HEK293 (cell line): ENCODE data around the gene DROSHA.

ENCODE experiments used
- BCL11B ChIP-seq: fragments of 450-650 bp; formaldehyde crosslinking; IDR thresholded peaks from 2 replicates; pipeline ENCODE4 v1.5.1; 2016; ENCODE audit warnings: low read depth, missing biosample characterization, missing genetic modification characterization
- EGR2 ChIP-seq: fragments of 450-650 bp; formaldehyde crosslinking; IDR thresholded peaks from 2 replicates; pipeline ENCODE4 v1.5.1; 2016; ENCODE audit warnings: low read depth, missing biosample characterization, missing genetic modification characterization
- PRDM1 ChIP-seq: fragments of 450-650 bp; formaldehyde crosslinking; IDR thresholded peaks from 2 replicates; pipeline ENCODE4; 2016; ENCODE audit warnings: missing biosample characterization, missing genetic modification characterization
- REPIN1 ChIP-seq: fragments of 450-650 bp; formaldehyde crosslinking; IDR thresholded peaks from 2 replicates; pipeline ENCODE4 v1.5.1; 2017; ENCODE audit warnings: missing biosample characterization, missing genetic modification characterization, low read depth
- SCRT1 ChIP-seq: fragments of 450-650 bp; formaldehyde crosslinking; IDR thresholded peaks from 2 replicates; pipeline ENCODE4 v1.5.1; 2016; ENCODE audit warnings: missing biosample characterization, missing genetic modification characterization, borderline replicate concordance
- SETDB1 ChIP-seq: IDR thresholded peaks from one replicate; pipeline ENCODE4 v1.6.1; 2017; ENCODE audit warnings: mild to moderate bottlenecking, low read length, moderate library complexity, mixed read lengths; ENCODE audit not compliant: insufficient read length
- SP3 ChIP-seq: fragments of 450-650 bp; formaldehyde crosslinking; IDR thresholded peaks from 2 replicates; pipeline ENCODE4 v1.5.1; 2016; ENCODE audit warnings: missing biosample characterization, missing genetic modification characterization
- WT1 ChIP-seq: fragments of 450-650 bp; formaldehyde crosslinking; IDR thresholded peaks from 2 replicates; pipeline ENCODE4 v1.5.1; 2016; ENCODE audit warnings: missing biosample characterization, missing genetic modification characterization
- ZBTB49 ChIP-seq: fragments of 450-650 bp; formaldehyde crosslinking; IDR thresholded peaks from 2 replicates; pipeline ENCODE4 v1.5.1; 2016; ENCODE audit warnings: missing biosample characterization, missing genetic modification characterization, low read depth
- ZFHX2 ChIP-seq: fragments of 450-650 bp; formaldehyde crosslinking; conservative IDR thresholded peaks from 2 replicates; pipeline ENCODE4 v1.5.1; 2016; ENCODE audit warnings: missing biosample characterization, missing genetic modification characterization
- ZFP3 ChIP-seq: fragments of 450-650 bp; formaldehyde crosslinking; IDR thresholded peaks from 2 replicates; pipeline ENCODE4 v1.5.1; 2016; ENCODE audit warnings: low read depth, missing biosample characterization, missing genetic modification characterization
- ZFP69B ChIP-seq: fragments of 450-650 bp; formaldehyde crosslinking; IDR thresholded peaks from 2 replicates; pipeline ENCODE4 v1.5.1; 2016; ENCODE audit warnings: missing biosample characterization, missing genetic modification characterization
- ZNF138 ChIP-seq: fragments of 450-650 bp; formaldehyde crosslinking; IDR thresholded peaks from 2 replicates; pipeline ENCODE4 v1.5.1; 2016; ENCODE audit warnings: missing biosample characterization, missing genetic modification characterization, borderline replicate concordance
- ZNF146 ChIP-seq: fragments of 450-650 bp; formaldehyde crosslinking; IDR thresholded peaks from 2 replicates; pipeline ENCODE4 v1.5.1; 2016; ENCODE audit warnings: missing biosample characterization, missing genetic modification characterization
- ZNF157 ChIP-seq: fragments of 450-650 bp; formaldehyde crosslinking; IDR thresholded peaks from 2 replicates; pipeline ENCODE4 v1.5.1; 2016; ENCODE audit warnings: missing biosample characterization, missing genetic modification characterization
- ZNF175 ChIP-seq: fragments of 450-650 bp; formaldehyde crosslinking; IDR thresholded peaks from 2 replicates; pipeline ENCODE4 v1.5.1; 2016; ENCODE audit warnings: missing biosample characterization, missing genetic modification characterization
- ZNF211 ChIP-seq: fragments of 450-650 bp; formaldehyde crosslinking; IDR thresholded peaks from 2 replicates; pipeline ENCODE4 v1.5.1; 2016; ENCODE audit warnings: low read depth, missing biosample characterization, missing genetic modification characterization
- ZNF214 ChIP-seq: fragments of 450-650 bp; formaldehyde crosslinking; IDR thresholded peaks from 2 replicates; pipeline ENCODE4 v1.5.1; 2017; ENCODE audit warnings: missing biosample characterization, mild to moderate bottlenecking, missing genetic modification characterization, borderline replicate concordance
- ZNF239 ChIP-seq: fragments of 450-650 bp; formaldehyde crosslinking; IDR thresholded peaks from 2 replicates; pipeline ENCODE4 v1.5.1; 2016; ENCODE audit warnings: missing biosample characterization, missing genetic modification characterization
- ZNF274 ChIP-seq, 2 experiments: fragments of 200-500 bp in 1 of 2; fragments of 450-650 bp in 1 of 2; sonication (Bioruptor generic) in 1 of 2; formaldehyde crosslinking in 1 of 2; IDR thresholded peaks; 2 replicates each; pipeline versions ENCODE4 v1.5.1 to v1.6.1; 2014 to 2016; ENCODE audit warnings: borderline replicate concordance in 1 of 2, inconsistent platforms in 1 of 2, low read length in 1 of 2, missing biosample characterization in 1 of 2, missing genetic modification characterization in 1 of 2
- ZNF324 ChIP-seq: fragments of 450-650 bp; formaldehyde crosslinking; IDR thresholded peaks from 2 replicates; pipeline ENCODE4 v1.5.1; 2016; ENCODE audit warnings: missing biosample characterization, missing genetic modification characterization
- ZNF391 ChIP-seq: fragments of 450-650 bp; formaldehyde crosslinking; IDR thresholded peaks from 2 replicates; pipeline ENCODE4 v1.5.1; 2016; ENCODE audit warnings: low read depth, missing biosample characterization, missing genetic modification characterization, borderline replicate concordance
- ZNF394 ChIP-seq: fragments of 450-650 bp; formaldehyde crosslinking; IDR thresholded peaks from 2 replicates; pipeline ENCODE4 v1.5.1; 2016; ENCODE audit warnings: missing biosample characterization, missing genetic modification characterization, mild to moderate bottlenecking, moderate library complexity, borderline replicate concordance
- ZNF529 ChIP-seq: fragments of 450-650 bp; formaldehyde crosslinking; IDR thresholded peaks from 2 replicates; pipeline ENCODE4 v1.5.1; 2017; ENCODE audit warnings: missing genetic modification characterization, missing biosample characterization; ENCODE audit not compliant: insufficient replicate concordance
- ZNF544 ChIP-seq: fragments of 450-650 bp; formaldehyde crosslinking; IDR thresholded peaks from 2 replicates; pipeline ENCODE4 v1.5.0; 2017; ENCODE audit warnings: missing biosample characterization, missing genetic modification characterization
- ZNF623 ChIP-seq: fragments of 450-650 bp; formaldehyde crosslinking; IDR thresholded peaks from 2 replicates; pipeline ENCODE4 v1.5.1; 2016; ENCODE audit warnings: missing biosample characterization, missing genetic modification characterization
- ZNF654 ChIP-seq: fragments of 450-650 bp; formaldehyde crosslinking; IDR thresholded peaks from 2 replicates; pipeline ENCODE4 v1.5.1; 2016; ENCODE audit warnings: low read depth, missing biosample characterization, missing genetic modification characterization
- ZNF664 ChIP-seq: fragments of 450-650 bp; formaldehyde crosslinking; IDR thresholded peaks from 2 replicates; pipeline ENCODE4 v1.5.1; 2016; ENCODE audit warnings: missing biosample characterization, missing genetic modification characterization
- ZNF701 ChIP-seq: fragments of 450-650 bp; formaldehyde crosslinking; IDR thresholded peaks from 2 replicates; pipeline ENCODE4 v1.5.1; 2016; ENCODE audit warnings: missing biosample characterization, missing genetic modification characterization
- ZSCAN5A ChIP-seq: fragments of 450-650 bp; formaldehyde crosslinking; IDR thresholded peaks from 2 replicates; pipeline ENCODE4 v1.5.1; 2016; ENCODE audit warnings: missing biosample characterization, missing genetic modification characterization
- TF ChIP-seq, protein P1 (sequence below): fragments of 450-650 bp; formaldehyde crosslinking; IDR thresholded peaks from 2 replicates; pipeline ENCODE4 v1.5.1; 2016; ENCODE audit warnings: missing biosample characterization, missing genetic modification characterization
- TF ChIP-seq, protein P2 (sequence below): fragments of 450-650 bp; IDR thresholded peaks from 2 replicates; pipeline ENCODE4 v1.5.1; 2018; ENCODE audit warnings: missing biosample characterization, mild to moderate bottlenecking, missing genetic modification characterization
- TF ChIP-seq, protein P3 (sequence below): fragments of 450-650 bp; formaldehyde crosslinking; IDR thresholded peaks from 2 replicates; pipeline ENCODE4 v1.5.1; 2016; ENCODE audit warnings: missing biosample characterization, missing genetic modification characterization

Gene DROSHA

DNA sequence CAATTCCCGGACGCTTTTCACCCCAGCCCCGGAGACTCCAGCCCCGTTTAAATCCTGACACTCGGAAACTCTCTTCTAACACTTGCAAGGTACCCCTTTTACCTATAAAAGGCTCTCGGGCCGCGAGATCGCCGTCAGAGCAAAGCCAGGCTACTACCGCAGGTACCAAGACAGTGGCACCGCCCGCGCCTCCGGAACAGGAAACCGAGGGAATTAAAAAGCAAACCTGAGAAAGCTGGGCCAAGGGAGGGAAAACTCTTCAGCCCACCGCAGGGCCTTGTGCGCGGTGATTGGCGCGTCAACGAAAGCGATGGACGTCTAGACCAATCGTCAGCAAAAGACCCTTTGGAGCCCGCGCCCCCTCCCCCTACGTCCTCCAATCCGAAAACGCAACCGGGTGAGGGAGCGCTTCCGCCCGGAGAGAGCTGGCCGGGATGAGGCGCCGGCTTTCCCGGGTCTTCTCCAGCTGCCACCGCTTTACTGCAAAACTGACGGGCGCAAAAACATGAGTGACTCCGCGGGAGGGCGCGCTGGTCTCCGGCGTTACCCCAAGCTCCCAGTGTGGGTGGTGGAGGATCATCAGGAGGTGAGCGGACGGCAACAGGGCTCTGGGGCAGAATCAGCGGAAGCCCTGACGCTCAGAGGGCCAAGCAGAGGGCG, at the start of gene DROSHA, which contains the start of gene C5orf22 (continued):
- TF ChIP-seq, protein P1, sequence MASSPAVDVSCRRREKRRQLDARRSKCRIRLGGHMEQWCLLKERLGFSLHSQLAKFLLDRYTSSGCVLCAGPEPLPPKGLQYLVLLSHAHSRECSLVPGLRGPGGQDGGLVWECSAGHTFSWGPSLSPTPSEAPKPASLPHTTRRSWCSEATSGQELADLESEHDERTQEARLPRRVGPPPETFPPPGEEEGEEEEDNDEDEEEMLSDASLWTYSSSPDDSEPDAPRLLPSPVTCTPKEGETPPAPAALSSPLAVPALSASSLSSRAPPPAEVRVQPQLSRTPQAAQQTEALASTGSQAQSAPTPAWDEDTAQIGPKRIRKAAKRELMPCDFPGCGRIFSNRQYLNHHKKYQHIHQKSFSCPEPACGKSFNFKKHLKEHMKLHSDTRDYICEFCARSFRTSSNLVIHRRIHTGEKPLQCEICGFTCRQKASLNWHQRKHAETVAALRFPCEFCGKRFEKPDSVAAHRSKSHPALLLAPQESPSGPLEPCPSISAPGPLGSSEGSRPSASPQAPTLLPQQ, result no peak; the same call in 1 of the 2 replicates
- TF ChIP-seq SCRT1 (tag by site-specific recombination), result no peak
- no peak for TF ChIP-seq ZBTB49 (tag by site-specific recombination)
- TF ChIP-seq, protein P2, sequence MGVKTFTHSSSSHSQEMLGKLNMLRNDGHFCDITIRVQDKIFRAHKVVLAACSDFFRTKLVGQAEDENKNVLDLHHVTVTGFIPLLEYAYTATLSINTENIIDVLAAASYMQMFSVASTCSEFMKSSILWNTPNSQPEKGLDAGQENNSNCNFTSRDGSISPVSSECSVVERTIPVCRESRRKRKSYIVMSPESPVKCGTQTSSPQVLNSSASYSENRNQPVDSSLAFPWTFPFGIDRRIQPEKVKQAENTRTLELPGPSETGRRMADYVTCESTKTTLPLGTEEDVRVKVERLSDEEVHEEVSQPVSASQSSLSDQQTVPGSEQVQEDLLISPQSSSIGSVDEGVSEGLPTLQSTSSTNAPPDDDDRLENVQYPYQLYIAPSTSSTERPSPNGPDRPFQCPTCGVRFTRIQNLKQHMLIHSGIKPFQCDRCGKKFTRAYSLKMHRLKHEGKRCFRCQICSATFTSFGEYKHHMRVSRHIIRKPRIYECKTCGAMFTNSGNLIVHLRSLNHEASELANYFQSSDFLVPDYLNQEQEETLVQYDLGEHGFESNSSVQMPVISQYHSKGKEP (tag by site-specific recombination), result no peak
- no peak for TF ChIP-seq ZNF138
- no peak for TF ChIP-seq ZNF623
- TF ChIP-seq BCL11B (tag by site-specific recombination), result no peak
- TF ChIP-seq SP3 (tag by site-specific recombination), result peak; percentile 81; the same call in 1 of the 2 replicates
- TF ChIP-seq ZFP69B (tag by site-specific recombination), result no peak
- TF ChIP-seq, protein P3, sequence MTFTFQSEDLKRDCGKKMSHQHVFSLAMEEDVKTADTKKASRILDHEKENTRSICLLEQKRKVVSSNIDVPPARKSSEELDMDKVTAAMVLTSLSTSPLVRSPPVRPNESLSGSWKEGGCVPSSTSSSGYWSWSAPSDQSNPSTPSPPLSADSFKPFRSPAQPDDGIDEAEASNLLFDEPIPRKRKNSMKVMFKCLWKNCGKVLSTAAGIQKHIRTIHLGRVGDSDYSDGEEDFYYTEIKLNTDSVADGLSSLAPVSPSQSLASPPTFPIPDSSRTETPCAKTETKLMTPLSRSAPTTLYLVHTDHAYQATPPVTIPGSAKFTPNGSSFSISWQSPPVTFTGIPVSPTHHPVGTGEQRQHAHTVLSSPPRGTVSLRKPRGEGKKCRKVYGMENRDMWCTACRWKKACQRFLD (tag by site-specific recombination), result no peak
- no peak for TF ChIP-seq ZNF274 (IDR thresholded peaks at IDR 0.05; ENCODE audit: low read length)
- TF ChIP-seq ZNF274 (tag by site-specific recombination; IDR thresholded peaks at IDR 0.05; ENCODE audit: borderline replicate concordance), result no peak
- TF ChIP-seq ZNF146 (tag by site-specific recombination), result no peak
- no peak for TF ChIP-seq REPIN1 (tag by site-specific recombination)
- no peak for TF ChIP-seq ZNF239 (tag by site-specific recombination)
- 0 out of 2 replicates have a peak, but pooled peaks have one; percentile 30 for TF ChIP-seq ZFHX2 (tag by site-specific recombination)
- TF ChIP-seq ZNF214 (tag by site-specific recombination), result no peak
- no peak for TF ChIP-seq ZNF324
- no peak for TF ChIP-seq WT1
- TF ChIP-seq ZNF654 (tag by site-specific recombination), result no peak
- TF ChIP-seq ZNF175 (tag by site-specific recombination), result no peak
- no peak for TF ChIP-seq ZFP3 (tag by site-specific recombination)
- TF ChIP-seq PRDM1 (tag by site-specific recombination), result peak; percentile 99
- no peak for TF ChIP-seq ZNF664
- TF ChIP-seq ZNF211, result no peak
- TF ChIP-seq ZNF529 (tag by site-specific recombination), result no peak
- no peak for TF ChIP-seq ZNF544 (tag by site-specific recombination)
- TF ChIP-seq ZNF394 (tag by site-specific recombination), result no peak; the same call in 1 of the 2 replicates
- TF ChIP-seq ZNF701, result no peak
- peak; percentile 53 for TF ChIP-seq SETDB1
- no peak for TF ChIP-seq ZNF157 (tag by site-specific recombination)
- peak; percentile 40; the same call in 1 of the 2 replicates for TF ChIP-seq EGR2 (tag by site-specific recombination)
- no peak for TF ChIP-seq ZSCAN5A (tag by site-specific recombination)
- TF ChIP-seq ZNF391 (tag by site-specific recombination), result no peak
